Erythroblast (primary cell): ENCODE results near the gene CCDC85B.

ENCODE experiments used
- DNase-seq, 2 experiments: peaks; one replicate each; lab custom pipeline; 2025; lab: John Stamatoyannopoulos, UW
- GATA1 ChIP-seq: IDR thresholded peaks from 2 replicates; pipeline ENCODE4 v1.6.1; 2011; ENCODE audit warnings: low read depth, mild to moderate bottlenecking, control low read depth, low read length, moderate library complexity
- POLR2A ChIP-seq: IDR thresholded peaks from 2 replicates; pipeline ENCODE4 v1.6.1; 2011; ENCODE audit warnings: mild to moderate bottlenecking, low read length

CCDC85B gene

DNA sequence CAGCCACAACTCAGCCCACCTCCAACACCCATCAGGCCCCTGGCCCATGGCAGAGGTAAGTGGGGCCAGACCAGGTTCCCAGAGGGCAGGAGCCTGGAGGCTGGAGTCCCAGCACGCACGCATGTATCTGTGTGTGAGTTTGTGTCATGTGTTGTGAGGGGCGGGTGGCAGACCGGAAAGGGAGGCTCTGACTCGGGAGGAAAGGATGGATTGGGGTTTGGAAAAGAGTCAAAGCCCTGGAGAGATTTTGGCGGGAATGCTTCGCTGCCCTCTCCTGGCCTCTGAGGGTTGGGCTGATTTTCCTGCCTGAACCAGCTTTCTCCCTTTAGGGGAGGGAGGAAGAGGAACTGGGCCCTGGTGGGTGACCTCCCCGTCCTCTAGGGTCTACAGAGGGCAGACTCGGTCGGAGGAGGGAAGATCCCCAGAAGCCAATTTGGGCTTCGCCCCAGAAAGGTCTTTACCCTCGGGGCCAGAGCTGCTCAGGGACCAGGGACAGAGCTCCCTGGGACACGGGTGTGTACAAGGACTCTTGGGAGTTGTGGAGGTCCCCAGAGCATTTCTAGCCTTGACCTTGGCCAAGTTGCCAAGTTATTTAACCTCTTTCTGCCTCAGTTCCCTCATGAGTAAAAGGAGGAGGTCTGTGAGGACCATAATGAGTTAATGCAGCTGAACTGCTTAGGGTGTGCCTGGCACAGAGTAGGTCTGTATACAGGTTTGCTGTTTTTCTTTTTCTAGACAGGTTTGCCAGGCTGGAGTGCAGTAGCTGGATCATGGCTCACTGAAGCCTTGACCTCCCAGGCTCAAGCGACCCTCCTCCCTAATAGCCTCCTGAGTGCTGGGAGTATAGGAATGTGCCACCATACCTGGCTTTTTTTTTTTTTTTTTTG, 21.5 kb downstream of the CCDC85B start:
- peak in 1 of 2 experiments; percentile 47 for DNase-seq

DNA sequence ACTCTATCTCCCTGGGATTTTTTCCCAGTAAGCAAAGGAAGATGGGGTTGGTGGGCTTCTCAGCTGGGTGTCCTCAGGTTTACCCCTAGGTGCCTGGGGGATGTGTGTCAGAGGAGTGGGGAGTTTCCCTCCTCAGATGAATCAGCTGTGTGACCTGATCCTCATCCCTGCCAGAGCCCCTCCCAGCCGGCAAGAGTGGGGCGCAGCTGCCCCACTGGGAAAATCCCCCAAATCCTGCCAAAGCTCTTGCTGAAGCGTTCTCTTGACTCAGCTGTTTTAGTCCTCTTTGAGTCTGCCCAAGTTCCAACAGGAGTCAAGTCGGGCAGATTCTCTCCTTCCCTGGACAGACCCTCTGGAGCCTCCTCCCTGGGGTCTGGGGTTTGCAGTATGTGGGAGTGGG, 22.4 kb downstream of the CCDC85B start:
- no peak for DNase-seq
- no peak for TF ChIP-seq GATA1
- TF ChIP-seq POLR2A = no peak

More for the DNA sequence above, 21.5 kb downstream of the CCDC85B start:
- TF ChIP-seq POLR2A (no peak), GATA1 (no peak)

DNA sequence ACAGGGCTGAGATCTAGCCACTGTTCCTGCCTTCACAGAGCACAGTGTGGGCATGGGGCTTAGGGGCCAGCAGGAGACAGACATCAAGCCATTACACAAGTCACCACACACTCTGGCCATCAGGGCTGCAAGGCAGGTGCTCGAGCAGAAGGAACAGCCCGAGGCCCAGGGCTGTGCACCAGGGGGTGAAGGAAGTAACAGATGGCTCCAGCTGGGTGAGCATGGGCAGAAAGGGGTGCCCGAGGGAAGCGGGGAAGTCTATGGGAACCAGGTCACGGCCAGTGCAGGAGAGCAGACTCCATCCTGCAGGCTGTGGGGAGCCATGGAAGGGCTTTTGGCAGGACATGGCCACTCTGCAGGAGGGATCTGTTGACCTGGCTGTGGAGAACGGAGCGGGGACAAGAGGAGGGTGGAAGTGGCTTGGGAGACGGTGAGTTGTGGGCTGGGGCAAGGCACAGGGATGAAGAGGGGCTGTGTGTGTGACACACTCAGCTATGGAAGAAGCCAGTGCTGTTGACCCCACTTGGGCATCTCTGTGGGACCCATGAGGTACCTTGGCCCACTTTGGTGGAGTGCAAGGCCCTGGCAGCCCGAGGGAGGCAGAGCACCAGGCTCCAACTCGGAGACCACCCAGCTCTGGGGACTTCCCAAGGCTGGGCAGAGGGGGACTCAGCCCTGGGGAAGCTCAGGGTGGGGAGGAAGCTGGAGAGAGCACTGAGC, 24.8 kb downstream of the CCDC85B start:
- TF ChIP-seq GATA1 (no peak), POLR2A (no peak)
- no peak for DNase-seq

DNA sequence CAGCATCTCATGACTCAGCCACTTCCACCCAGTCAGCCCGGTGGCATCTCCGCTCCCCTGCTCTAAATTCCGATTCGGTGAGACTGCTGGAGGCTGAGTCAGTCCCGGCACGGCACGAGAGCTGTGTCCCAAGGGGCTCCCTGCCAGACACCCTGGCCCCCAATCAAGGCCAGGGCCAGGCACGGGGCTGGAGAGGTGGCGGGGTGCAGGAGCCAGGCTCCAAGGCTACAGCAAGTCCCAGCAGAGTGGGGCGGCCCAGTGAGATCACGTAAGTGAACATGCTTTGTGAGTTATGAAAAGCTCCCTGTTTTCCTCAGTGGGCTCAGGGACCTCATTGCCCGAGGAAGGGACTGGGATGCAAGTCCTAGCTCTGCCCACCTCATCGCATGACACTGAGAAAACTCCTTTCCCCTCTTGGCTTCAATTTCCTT, 25.4 kb downstream of the CCDC85B start:
- peak in 1 of 2 experiments; percentile 59 for DNase-seq
- TF ChIP-seq POLR2A (peak; percentile 48), GATA1 (no peak)

DNA sequence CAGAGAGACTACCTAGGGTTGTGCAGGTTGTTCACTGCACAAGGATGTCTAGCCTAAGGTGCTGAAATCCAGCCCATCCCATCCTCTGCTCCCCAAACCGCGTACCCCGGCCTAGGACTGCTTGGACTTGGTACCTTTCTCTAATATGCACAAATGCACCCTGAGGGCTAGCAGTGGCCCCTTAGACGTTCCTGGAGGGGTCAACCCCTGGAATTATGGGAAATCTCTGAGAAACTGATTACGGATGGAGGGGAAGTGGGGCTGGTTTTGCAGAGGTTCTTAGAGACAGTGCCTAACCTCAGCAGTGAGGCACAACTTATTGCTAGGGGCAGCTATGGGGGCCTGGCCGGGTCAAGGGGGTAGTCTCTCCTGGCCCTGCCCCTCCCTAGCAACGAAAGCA, 25.9 kb downstream of the CCDC85B start:
- no peak for TF ChIP-seq POLR2A
- TF ChIP-seq GATA1 = no peak
- no peak for DNase-seq

DNA sequence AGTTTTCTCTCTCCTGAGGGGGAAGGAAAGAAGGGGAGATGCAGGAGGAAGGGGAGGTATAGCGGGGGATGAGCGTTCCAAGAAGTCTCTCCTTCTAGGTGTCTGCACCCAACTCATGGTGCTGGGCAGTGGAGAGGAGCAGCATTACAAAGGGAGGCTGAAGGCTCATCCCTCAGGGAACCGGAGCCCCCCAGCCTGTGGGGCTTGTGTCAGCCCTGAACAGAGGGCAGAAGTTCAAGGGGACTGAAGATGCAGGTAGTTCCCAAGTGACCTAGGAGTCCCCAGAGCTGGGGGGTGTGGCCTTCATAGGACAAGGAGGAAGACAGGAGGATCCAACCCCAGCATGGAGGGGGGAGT, 26.6 kb downstream of the CCDC85B start:
- no peak for TF ChIP-seq GATA1
- TF ChIP-seq POLR2A = no peak
- DNase-seq = no peak

DNA sequence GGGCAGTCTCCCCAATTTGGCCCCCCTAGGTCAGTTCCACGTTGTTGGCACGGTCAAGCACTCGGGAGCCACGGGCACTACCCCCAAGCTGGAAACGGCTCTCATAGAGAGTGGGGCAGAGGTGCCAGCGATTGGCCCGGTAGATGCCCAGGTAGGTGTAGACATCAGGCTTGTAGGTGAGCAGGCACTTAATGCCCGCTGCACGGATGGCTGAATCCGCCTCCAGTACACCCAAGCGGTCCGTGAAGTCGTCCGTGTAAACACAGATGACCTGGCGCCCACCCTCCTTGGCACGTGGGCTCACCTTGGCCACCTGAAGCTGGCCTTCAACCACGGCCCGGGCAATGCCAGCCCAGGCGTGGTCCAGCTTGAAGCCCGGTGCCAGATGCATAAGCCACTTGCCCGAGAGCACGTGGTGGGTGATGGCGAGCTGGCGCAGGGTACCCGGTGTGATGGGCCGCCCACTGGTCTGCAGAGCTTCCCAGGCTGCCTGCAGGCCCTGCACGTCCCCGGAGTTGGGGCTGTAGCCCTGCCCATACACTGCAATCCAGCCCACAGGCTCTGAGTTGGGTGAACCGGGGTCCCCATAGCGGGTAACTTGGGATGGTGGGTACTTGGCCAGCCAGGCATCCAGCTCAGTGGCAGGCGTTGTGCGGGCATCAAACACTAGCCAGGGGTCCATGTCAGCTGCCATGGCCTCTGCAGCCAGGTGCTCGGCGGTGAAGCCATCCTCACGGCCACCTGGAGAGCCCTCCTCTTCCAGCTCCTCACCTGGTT, 27.1 kb downstream of the CCDC85B start:
- TF ChIP-seq GATA1 (no peak), POLR2A (no peak)
- DNase-seq = no peak

DNA sequence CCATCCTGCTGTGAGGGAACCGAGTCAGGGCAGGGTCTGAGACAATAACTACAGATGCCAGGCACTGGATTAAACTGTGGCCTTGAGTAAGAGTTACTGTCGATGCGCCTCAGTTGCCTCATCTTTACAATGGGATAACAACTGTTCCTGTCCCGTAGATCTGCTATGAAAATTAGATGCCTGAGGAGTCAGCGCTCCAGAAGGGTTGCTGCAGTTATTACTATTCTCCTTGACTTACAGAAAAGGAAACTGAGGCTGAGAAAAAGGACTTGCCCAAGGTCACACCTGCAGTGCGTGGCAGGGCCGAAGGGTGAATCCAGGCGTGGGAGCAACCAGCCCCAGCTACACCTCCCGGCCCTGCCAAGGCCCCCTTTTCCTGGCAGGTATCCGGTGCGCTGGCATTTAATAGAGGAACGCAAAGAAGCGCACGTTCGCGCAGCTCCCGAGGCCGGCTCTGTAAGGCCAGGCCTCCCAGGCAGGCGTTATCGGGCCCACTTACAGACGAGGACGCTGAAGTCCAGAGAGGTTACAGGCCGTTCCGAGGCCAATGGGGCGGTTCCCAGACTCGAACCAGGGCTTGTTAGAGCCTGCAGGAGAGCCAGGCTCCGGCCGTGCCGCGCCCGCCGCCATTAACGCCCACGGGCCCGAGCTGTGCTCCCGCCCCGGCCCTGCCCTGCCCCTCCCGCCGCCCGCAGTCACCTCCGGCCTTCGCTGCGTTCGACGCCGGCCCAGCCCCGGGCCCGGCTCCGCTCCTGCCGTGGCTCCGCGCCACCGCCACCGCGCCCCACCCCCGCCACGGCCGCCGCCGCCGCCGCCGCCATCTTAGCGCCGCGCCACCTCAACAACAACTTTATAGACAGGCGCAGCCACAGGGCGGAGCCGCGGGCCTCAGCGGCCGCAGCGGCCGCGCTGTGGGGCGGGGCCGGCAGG, 28.0 kb downstream of the CCDC85B start, which contains the start of gene C11orf68:
TSS of gene C11orf68 (minus strand) at position 852 of the 930 bp plus-strand sequence. CDS start at position 821, 31 bp downstream.
- TF ChIP-seq GATA1 = no peak
- TF ChIP-seq POLR2A = peak; percentile 37
- peak in 1 of 2 experiments; percentile 88 for DNase-seq

DNA sequence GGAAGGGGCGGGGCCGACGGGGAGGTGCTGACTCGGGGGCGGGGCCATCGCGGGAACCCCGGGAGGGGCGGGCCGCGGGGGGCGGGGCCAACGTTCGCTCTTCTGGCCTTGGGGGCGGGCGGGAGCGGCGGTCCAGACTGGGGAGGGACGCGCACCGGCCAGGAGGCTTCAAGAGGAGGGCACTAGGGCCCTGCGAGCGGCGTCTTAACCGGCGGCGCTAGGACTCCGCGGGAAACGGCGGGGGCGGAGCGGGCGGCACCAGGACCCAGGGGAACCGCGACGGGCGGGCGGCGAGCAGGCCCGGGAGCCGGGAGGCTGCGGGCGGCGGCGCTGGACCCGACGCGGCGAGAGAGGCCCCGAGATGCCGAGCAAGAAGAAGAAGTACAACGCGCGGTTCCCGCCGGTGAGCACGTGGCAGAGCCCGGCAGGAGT, 28.7 kb downstream of the CCDC85B start, which contains the start of gene DRAP1:
TSS of gene DRAP1 (plus strand) at position 286 of the 432 bp plus-strand sequence. CDS start at position 362, 76 bp downstream.
- TF ChIP-seq GATA1 (no peak), POLR2A (peak; percentile 33)
- DNase-seq = peak; percentile 99 to 100

DNA sequence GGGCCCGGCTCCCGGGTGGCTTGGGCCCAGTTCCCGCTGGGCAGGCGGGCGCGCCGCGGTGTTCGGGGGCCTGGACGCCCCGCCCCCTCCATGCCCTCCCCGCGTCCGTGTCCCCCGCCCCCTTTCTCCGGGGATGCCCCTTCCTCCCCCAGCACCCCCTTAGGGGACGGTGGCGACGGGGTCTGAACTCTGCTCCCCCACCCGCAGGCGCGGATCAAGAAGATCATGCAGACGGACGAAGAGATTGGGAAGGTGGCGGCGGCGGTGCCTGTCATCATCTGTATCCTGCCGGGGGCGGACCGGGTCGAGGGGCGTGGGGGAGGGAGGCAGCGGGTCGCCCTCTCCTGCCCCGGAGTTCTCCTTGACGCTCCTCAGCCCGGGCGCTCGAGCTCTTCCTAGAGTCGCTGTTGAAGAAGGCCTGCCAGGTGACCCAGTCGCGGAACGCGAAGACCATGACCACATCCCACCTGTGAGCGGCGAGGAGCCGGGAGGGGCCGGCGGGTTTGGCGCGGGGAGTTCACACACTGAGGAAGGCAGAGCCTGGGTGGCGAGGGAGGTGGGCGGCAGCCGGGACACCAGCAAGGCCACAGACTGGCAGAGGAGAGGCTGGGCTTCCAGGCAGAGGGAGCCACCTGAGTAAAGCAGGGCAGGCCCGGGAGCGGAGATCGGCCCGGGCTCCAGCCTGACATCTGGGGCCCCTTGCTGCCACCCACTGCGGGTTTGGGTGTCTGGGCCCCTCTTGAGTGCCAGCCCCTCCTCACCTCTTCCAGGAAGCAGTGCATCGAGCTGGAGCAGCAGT, 29.3 kb downstream of the CCDC85B start:
- DNase-seq = peak; percentile 79 to 83
- TF ChIP-seq POLR2A (no peak), GATA1 (no peak)

DNA sequence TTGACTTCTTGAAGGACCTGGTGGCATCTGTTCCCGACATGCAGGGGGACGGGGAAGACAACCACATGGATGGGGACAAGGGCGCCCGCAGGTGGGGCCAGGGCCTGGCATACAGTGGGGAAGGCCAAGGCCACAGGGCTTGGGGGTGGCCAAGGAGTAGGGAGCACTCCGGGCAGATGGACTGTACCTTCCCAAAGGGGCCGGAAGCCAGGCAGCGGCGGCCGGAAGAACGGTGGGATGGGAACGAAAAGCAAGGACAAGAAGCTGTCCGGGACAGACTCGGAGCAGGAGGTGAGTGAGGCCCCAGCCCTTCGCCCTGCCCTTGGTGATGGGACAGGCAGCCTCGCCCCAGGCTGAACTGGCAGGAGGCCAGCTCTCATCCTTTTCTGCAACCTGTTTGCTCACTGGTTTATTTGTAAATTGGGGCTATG, 29.9 kb downstream of the CCDC85B start:
- DNase-seq = peak in 1 of 2 experiments; percentile 49
- no peak for TF ChIP-seq POLR2A
- TF ChIP-seq GATA1 = no peak

DNA sequence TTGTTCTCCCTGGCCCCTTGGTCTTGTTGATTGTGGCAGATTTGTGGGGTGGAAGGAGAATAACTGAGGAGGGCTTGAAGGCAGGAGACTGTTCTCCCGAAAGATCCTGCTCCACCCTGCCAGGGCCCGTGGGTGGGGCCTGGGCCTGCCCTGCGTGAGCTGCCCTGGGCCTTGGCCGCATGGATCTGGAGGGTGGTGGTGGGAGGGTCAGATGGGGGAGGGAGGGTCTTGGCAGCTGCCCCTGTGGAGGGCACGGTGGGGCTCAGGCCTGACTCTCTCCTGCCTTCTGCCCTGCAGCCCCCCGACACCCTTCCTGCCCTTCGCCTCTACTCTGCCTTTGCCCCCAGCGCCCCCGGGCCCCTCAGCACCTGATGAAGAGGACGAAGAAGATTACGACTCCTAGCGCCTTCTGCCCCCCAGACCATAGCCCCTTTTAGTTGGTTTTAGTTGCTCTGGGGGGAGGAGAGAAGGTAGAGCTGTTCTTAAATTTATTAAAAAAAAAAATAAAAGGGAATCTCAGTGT, 30.6 kb downstream of the CCDC85B start:
- no peak for TF ChIP-seq POLR2A
- no peak for TF ChIP-seq GATA1
- no peak for DNase-seq
